ENCODE data around the gene GUCY2C.

GUCY2C gene

DNA sequence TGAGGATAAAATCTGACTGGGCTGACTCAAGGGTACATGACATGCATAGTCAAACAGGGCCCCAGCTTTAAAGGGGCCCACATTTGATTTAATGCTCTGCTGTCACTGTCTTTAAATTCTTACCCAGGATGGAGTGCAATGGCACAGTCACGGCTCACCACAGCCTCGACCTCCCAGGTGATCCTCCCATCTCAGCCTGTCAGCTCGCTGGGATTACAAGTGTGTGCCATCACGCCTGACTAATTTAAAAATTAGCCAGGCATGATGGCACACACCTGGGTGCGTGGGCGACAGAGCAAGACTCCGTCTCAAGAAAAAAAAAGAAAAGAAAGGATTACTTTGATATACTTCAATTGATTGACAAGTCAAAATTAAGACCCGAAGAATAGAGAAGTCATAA, 119.5 kb downstream of the GUCY2C start:
- Histone ChIP-seq H3K9me3 (ENCODE audit: control insufficient read depth, low read length) (no peaks in the 10 kb centered on the region), H3K36me3 (ENCODE audit: control insufficient read depth, insufficient read depth, low read length) (no peaks in the 10 kb centered on the region), H3K9ac (ENCODE audit: low read length) (no peak overlapping the region), H3K27me3 (ENCODE audit: control insufficient read depth, insufficient read depth, low read length) (no peaks in the 10 kb centered on the region), H3K4me3 (ENCODE audit: low read length) (no peak overlapping the region), H3K4me1 (ENCODE audit: control insufficient read depth, insufficient read depth, low read length) (peaks cover 5% of the 10 kb centered on the region)

DNA sequence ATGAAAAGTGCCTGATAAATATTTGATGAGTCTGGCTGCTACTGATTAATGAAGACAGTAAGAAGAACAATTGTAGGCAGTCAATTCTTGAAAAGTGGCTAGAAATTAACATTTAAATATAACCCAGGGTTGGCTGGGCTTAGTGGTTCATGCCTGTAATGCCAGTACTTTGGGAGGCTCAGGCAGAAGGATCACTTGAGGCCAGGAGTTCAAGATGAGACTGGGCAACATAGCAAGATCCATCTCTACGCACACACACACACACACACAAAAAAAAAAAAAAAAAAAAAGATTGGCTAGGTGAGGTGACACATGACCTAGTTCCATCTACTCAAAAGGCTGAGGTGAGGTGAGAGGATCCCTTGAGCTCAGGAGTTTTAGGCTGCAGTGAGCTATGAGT, 120.8 kb downstream of the GUCY2C start:
- Histone ChIP-seq H3K4me3 (ENCODE audit: low read length) (no peak overlapping the region), H3K4me1 (ENCODE audit: control insufficient read depth, insufficient read depth, low read length) (peaks cover 5% of the 10 kb centered on the region), H3K36me3 (ENCODE audit: control insufficient read depth, insufficient read depth, low read length) (no peaks in the 10 kb centered on the region), H3K9ac (ENCODE audit: low read length) (no peak overlapping the region), H3K27me3 (ENCODE audit: control insufficient read depth, insufficient read depth, low read length) (no peaks in the 10 kb centered on the region), H3K9me3 (ENCODE audit: control insufficient read depth, low read length) (no peaks in the 10 kb centered on the region)

DNA sequence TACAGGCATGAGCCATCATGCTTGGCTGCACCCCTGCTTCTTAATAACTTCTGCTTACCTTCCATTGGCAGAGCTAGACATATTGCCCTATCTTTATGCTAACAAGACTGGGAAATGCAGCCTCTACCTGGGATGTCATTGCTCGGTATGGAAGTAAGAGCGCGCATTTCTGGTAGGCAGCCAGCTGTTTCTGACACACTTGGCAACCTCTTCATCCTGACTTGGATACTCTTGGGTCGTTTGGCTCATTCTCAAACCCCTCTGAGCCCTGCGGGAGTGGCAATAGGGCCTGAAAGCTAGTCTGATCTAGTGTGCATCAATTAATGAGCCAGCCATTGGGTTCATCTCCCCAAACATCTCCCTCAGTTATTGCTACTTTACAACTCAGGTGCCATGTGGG, 123.3 kb downstream of the GUCY2C start:
- no peak overlapping the region for H3K9ac ChIP-seq (ENCODE audit: low read length)
- no peak overlapping the region for H3K4me3 ChIP-seq (ENCODE audit: low read length)
- H3K9me3 ChIP-seq (ENCODE audit: control insufficient read depth, low read length) = no peaks in the 10 kb centered on the region
- H3K4me1 ChIP-seq (ENCODE audit: control insufficient read depth, insufficient read depth, low read length) = peaks cover 5% of the 10 kb centered on the region
- no peaks in the 10 kb centered on the region for H3K36me3 ChIP-seq (ENCODE audit: control insufficient read depth, insufficient read depth, low read length)
- no peaks in the 10 kb centered on the region for H3K27me3 ChIP-seq (ENCODE audit: control insufficient read depth, insufficient read depth, low read length)

DNA sequence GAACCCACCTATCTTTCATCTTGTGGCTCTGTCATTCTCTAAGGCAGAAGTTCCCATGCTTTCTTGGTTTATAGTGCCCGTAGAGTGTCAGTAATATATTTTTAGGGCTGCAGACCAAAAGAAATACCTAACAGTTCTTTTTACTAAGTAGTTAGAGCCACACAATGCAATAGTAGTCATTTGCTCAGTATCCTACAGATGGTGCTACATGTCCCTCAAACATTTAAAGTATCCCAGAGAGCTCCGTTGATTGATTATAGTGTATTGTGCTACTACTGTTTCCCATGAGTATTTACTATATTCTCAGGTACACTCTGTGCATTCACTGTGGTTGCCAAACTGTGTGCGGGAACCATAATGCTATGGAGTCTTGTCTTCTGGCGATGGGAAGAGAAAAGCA, 124.0 kb downstream of the GUCY2C start:
- H3K27me3 ChIP-seq (ENCODE audit: control insufficient read depth, insufficient read depth, low read length) = no peaks in the 10 kb centered on the region
- no peak overlapping the region for H3K4me3 ChIP-seq (ENCODE audit: low read length)
- no peak overlapping the region for H3K9ac ChIP-seq (ENCODE audit: low read length)
- peaks cover 5% of the 10 kb centered on the region for H3K4me1 ChIP-seq (ENCODE audit: control insufficient read depth, insufficient read depth, low read length)
- H3K36me3 ChIP-seq (ENCODE audit: control insufficient read depth, insufficient read depth, low read length) = no peaks in the 10 kb centered on the region
- no peaks in the 10 kb centered on the region for H3K9me3 ChIP-seq (ENCODE audit: control insufficient read depth, low read length)

DNA sequence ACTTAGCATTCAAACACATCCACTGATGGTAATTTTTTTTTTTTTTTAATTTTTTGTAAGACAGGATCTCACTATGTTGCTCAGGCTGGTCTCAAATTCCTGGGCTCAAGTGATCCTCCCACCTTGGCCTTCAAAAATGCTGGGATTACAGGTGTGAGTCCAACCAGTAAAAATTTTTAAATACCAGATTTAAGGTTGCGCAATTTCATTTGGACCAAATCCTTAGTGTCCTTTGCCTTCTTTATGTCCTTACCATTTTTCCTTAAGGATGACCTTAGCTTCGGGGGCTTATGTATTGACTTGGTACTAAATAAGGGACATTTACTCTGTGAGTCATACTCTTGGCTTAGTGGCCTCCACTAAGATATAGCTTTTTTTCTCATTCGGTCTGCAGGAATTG, 124.6 kb downstream of the GUCY2C start:
- Histone ChIP-seq H3K36me3 (ENCODE audit: control insufficient read depth, insufficient read depth, low read length) (no peaks in the 10 kb centered on the region), H3K9me3 (ENCODE audit: control insufficient read depth, low read length) (no peaks in the 10 kb centered on the region), H3K4me3 (ENCODE audit: low read length) (no peak overlapping the region), H3K9ac (ENCODE audit: low read length) (no peak overlapping the region), H3K4me1 (ENCODE audit: control insufficient read depth, insufficient read depth, low read length) (peaks cover 5% of the 10 kb centered on the region), H3K27me3 (ENCODE audit: control insufficient read depth, insufficient read depth, low read length) (no peaks in the 10 kb centered on the region)

DNA sequence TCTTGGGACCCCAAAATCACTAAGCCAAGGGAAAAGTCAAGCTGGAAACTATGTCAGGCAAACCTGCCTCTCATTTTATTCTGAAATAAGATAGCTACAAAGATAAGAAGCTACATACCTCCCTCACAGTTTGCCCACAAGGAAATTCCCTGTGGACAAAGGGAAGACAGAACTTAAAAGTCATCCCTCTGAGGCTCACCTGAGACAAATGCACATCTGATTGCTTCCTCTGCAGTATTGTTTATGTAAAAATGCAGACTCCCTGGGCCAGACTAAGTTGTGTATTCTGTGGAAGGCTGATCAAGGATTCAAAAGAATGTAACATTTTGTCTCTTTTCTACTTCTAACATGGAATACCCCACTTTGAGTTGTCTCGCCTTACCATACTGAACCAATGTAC, 126.2 kb downstream of the GUCY2C start:
- H3K9me3 ChIP-seq (ENCODE audit: control insufficient read depth, low read length) = no peaks in the 10 kb centered on the region
- H3K27me3 ChIP-seq (ENCODE audit: control insufficient read depth, insufficient read depth, low read length) = no peaks in the 10 kb centered on the region
- no peak overlapping the region for H3K9ac ChIP-seq (ENCODE audit: low read length)
- H3K36me3 ChIP-seq (ENCODE audit: control insufficient read depth, insufficient read depth, low read length) = no peaks in the 10 kb centered on the region
- H3K4me3 ChIP-seq (ENCODE audit: low read length) = no peak overlapping the region
- H3K4me1 ChIP-seq (ENCODE audit: control insufficient read depth, insufficient read depth, low read length) = peaks cover 5% of the 10 kb centered on the region

DNA sequence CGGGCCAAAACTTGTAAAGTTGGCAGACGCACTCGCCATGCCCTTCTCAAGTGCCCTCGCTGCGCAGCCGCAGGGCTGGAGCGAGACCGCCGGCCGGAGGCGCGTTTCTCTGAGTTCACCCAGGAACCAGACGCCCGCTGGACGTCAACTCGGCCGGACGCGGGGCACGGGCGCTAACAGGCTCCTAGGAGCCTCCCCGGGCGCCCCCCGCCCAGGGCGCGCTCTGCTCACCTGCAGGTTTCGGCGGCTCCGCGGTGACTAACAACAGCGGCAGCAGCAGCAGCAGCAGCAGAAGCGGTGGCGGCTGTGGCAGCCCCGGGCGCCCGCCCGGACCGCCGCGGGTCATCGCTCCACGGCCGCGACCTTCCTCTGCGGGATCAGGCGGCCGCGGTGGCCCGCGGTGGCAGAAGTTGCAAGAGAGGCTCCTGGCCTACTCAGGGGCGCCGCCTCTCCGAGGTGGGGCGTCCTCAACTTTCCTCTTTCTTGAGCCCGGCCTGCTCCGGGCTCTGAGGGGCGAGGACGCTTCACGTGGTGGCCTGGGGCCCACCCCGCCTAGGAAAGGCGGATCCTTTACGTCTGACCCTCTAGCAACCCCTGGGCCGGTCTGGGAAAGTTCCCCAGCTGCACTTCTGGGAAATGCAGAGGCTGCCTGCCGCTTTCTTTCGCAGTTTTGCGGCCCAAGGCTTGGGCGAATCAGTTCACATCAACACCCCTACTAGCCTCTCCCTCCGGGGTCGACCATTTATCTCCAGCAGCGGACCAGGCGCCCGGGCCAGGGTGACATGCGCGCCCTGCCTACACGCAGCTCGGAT, 128.8 kb downstream of the GUCY2C start, which contains the start of gene PLBD1:
TSS of gene PLBD1 (minus strand) at position 533 of the 812 bp plus-strand sequence. CDS start at position 346, 187 bp downstream.
- peak within 1 kb of the TSS; percentile 81 for H3K9ac ChIP-seq (ENCODE audit: low read length)
- H3K4me1 ChIP-seq (ENCODE audit: control insufficient read depth, insufficient read depth, low read length) = peaks cover 27% of the 10 kb centered on the region
- H3K36me3 ChIP-seq (ENCODE audit: control insufficient read depth, insufficient read depth, low read length) = no peaks in the 10 kb centered on the region
- no peaks in the 10 kb centered on the region for H3K9me3 ChIP-seq (ENCODE audit: control insufficient read depth, low read length)
- H3K27me3 ChIP-seq (ENCODE audit: control insufficient read depth, insufficient read depth, low read length) = no peaks in the 10 kb centered on the region
- peak within 1 kb of the TSS; percentile 57 for H3K4me3 ChIP-seq (ENCODE audit: low read length)

DNA sequence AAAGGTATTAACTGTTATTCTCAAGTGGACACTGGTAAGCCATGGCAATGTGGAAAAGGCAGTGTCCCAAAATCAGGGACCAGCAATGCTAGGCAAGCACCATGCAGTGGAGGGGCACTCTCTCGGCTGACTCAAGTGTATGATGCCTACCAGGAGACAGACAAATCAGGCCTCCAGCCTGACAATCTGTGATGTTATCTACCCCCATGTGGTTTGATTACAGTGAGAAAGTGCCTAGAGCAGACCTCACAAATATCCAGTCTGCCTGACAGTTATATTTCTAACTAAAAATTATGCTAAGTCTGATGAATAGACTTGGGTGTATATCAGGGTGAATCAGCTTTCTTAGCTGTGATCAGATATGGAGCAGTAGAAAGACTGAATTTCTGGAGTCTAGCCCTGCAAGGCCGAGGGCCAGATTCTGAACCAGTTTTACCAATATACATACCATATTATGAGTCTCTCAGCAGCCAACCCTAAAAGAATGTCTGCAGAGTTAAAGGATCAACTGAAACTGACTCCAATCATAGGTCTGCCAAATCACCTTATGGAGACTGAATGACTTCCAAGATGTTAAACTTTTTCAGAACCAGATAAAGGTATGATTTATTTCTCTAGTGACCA, 132.0 kb downstream of the GUCY2C start:
- no peak overlapping the region for H3K4me3 ChIP-seq (ENCODE audit: low read length)
- no peaks in the 10 kb centered on the region for H3K9me3 ChIP-seq (ENCODE audit: control insufficient read depth, low read length)
- H3K9ac ChIP-seq (ENCODE audit: low read length) = no peak overlapping the region
- no peaks in the 10 kb centered on the region for H3K36me3 ChIP-seq (ENCODE audit: control insufficient read depth, insufficient read depth, low read length)
- H3K4me1 ChIP-seq (ENCODE audit: control insufficient read depth, insufficient read depth, low read length) = peaks cover 44% of the 10 kb centered on the region
- H3K27me3 ChIP-seq (ENCODE audit: control insufficient read depth, insufficient read depth, low read length) = no peaks in the 10 kb centered on the region

DNA sequence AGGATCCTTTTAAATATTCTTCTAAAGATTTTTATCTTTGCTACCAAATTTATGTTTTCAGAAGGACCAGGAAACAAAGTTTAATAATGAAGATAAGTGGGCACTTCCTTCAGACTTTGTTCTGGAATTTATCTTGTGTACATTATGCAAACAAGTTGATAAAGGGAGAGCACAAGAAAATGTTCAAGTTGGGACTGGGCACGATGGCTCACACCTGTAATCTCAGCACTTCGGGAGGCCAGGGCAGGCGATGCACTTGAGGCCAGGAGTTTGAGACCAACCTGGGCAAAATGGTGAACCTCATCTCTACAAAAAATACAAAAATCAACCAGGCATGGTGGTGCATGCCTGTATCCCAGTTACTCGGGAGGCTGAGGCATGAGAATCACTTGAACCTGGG, 133.4 kb downstream of the GUCY2C start:
- Histone ChIP-seq H3K36me3 (ENCODE audit: control insufficient read depth, insufficient read depth, low read length) (no peaks in the 10 kb centered on the region), H3K4me3 (ENCODE audit: low read length) (no peak overlapping the region), H3K9me3 (ENCODE audit: control insufficient read depth, low read length) (no peaks in the 10 kb centered on the region), H3K9ac (ENCODE audit: low read length) (no peak overlapping the region), H3K27me3 (ENCODE audit: control insufficient read depth, insufficient read depth, low read length) (no peaks in the 10 kb centered on the region), H3K4me1 (ENCODE audit: control insufficient read depth, insufficient read depth, low read length) (peaks cover 54% of the 10 kb centered on the region)
